Measurements from ENCODE around the gene CYB561D1. TPM values are rescaled to one million over a fixed set of nuclear protein-coding genes. Genes with fewer than 3 reads are reported as not detected.

Gene CYB561D1
- total and polyA plus RNA-seq, 2 of the 8 experiments (the other 6 are each of a cell fraction or from before 2014, with no cell fraction given): 3.6 to 3.8 TPM

- TF ChIP-seq HDAC2 (IDR thresholded peaks at IDR 0.05; ENCODE audit: borderline replicate concordance in 1 of 2, low read depth in 2 of 2, low read length in 2 of 2) (no peak), SIX5 (IDR thresholded peaks at IDR 0.05; ENCODE audit: low read depth, low read length) (no peak), JUND (IDR thresholded peaks at IDR 0.05; ENCODE audit: low read length) (no peak), GABPA (IDR thresholded peaks at IDR 0.05; ENCODE audit: borderline replicate concordance, insufficient read depth, low read length) (no peak), CHD2 (IDR thresholded peaks at IDR 0.05; ENCODE audit: low read length) (no peak)
Observed at GRCh38 chr1:109485001-109485400, 8.9 kb upstream of the CYB561D1 start (continued).

Measured in H1 (cell line).